22Rv1 (cell line): ENCODE measurements around the gene FLOT1.
A peak's percentile ranks its signal among the peaks of the same experiment; 100 is the strongest.

Source experiments
- ZFX ChIP-seq: fragments of 450-650 bp; IDR thresholded peaks from 2 replicates; pipeline ENCODE4 v1.6.1; 2017; ENCODE audit warnings: antibody characterized with exemption, borderline replicate concordance
- TF ChIP-seq, protein P1 (sequence below): fragments of 450-650 bp; IDR thresholded peaks from 2 replicates; pipeline ENCODE4 v1.5.1; 2017; ENCODE audit warnings: mild to moderate bottlenecking

GRCh38 chr6:30744054-30744805, 1.7 kb upstream of the FLOT1 start, which contains the start of gene IER3:
- TF ChIP-seq, protein P1, sequence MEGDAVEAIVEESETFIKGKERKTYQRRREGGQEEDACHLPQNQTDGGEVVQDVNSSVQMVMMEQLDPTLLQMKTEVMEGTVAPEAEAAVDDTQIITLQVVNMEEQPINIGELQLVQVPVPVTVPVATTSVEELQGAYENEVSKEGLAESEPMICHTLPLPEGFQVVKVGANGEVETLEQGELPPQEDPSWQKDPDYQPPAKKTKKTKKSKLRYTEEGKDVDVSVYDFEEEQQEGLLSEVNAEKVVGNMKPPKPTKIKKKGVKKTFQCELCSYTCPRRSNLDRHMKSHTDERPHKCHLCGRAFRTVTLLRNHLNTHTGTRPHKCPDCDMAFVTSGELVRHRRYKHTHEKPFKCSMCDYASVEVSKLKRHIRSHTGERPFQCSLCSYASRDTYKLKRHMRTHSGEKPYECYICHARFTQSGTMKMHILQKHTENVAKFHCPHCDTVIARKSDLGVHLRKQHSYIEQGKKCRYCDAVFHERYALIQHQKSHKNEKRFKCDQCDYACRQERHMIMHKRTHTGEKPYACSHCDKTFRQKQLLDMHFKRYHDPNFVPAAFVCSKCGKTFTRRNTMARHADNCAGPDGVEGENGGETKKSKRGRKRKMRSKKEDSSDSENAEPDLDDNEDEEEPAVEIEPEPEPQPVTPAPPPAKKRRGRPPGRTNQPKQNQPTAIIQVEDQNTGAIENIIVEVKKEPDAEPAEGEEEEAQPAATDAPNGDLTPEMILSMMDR: peak; percentile 64
- TF ChIP-seq ZFX: no peak
